Limb (tissue), 2 donors: ENCODE measurements around the gene GBX2.
A peak's percentile ranks its signal among the peaks of the same experiment; 100 is the strongest.

Experiments used
- DNase-seq, 2 donors: peaks; one replicate each; pipeline ENCODE4 v3.0.0-alpha.2; 2016; ENCODE audit errors: extremely low spot score in 2 of 2

Gene GBX2

GRCh38 chr2:236168110-236169080, at the start of gene GBX2:
GBX2 (minus strand) TSS chr2:236168386; CDS start chr2:236167971, 415 bp downstream.
- DNase-seq: peak; percentile 58 to 90

- DNase-seq: no peak
Measured at GRCh38 chr2:236217926-236218325, 49.7 kb upstream of the GBX2 start.

DNA sequence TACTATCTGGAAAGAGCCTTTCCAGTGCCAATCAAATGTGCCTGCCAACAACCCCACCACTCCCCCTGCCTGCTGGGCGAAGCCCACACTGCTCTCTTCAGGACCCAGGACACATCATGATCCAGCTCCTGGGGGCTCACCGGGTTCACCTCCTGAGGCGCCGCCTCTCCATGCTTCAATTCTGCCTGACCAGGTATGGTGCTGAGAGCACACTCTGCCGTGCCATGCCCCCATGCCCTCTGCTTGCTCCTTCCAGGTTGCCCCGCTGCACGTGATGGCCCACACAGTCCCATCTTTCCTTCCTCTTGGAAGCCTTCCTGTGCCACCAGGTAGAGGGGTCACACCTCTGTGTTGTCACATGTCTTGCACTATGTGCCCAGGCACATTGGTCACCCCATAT, 48.5 kb upstream of the GBX2 start:
- DNase-seq: no peak

- DNase-seq: no peak
Measured at GRCh38 chr2:236215761-236216333, 47.7 kb upstream of the GBX2 start.

DNA sequence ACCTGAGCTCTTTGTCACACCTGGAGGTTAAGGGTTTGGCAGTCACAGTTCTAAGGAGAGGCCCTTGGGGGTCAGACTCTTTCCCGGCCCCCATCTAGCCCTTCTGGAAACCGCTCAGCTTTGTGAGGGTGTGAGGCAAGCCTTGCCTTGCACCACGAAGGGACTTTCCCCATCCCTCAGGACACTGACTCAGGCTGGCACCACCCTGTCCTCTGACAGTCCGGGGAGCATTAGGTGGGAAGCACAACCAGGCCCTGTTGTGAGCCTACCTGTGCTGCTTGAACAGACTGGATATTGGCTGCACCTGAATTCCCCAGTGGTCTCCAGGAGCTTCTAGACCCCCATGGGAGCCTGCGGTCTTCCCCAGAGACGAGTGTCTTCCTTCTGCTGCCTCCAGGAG, 47.0 kb upstream of the GBX2 start:
- no peak for DNase-seq

DNA sequence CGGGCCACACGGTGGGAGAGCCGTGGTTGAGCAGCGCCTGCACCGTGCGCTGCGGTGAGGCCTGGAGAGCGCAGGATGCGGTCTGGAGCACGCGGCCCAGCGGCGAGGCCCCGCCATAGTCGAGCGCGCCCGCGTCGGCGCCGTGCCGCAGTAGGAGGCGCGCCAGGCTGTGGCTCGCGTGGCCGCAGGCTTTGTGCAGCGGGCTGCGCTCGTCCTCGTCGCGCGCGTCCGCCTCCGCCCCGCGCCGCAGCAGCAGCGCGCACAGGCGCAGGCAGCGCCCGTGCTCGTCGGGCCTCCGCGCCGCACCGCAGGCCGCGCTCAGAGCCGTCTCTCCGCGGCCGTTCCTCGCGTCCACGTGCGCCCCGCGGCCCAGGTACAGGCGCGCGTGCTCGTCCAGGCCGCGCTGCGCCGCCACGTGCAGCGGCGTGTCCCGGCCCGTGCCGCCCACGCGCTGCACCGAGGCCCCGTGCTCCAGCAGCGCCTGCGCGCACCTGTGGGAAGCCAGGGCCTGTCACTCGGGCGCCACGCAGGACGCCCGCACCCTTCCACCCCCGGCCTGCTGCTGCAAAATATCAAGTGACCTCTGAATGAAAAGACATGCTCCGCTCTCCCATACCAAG, 46.3 kb upstream of the GBX2 start:
- no peak for DNase-seq

DNA sequence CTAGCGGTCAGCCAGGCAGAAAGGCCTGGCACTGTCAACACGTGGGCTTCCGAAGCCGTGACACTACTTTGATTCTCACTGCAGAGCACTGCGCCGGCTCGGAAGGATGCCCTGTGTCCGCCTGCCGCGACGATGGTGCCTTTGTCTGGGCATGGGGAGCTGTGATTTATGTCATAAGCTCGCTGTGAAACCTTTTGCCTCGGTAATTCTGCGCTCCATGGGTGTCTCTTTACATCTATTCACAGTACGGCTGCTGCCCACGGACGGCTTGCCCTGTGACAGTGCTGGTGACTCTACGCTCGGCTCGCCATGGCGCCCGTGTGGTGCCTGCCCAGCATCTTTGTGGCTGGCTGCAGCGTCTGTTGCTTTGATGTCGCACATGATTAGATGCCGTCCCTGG, 43.1 kb upstream of the GBX2 start:
- DNase-seq: no peak

DNA sequence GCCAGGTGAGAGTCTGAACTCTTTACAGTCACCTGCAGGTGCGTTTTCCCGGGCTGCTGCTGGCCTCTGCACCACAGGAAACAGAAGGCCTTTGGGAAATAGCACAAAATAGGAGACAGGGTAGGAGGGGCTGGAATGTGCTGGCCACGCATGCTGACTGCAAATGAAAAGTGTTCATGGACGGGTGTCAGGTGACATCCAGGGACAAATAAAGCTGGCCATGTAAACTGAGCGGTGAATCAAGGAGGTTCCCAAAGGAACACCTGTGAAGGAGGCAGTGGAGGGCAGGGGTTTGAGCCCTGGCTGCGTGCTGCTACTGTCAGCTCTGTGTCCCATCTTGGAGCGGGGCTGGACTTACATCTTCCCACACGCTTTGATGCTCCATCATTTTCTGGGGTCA, 42.4 kb upstream of the GBX2 start:
- DNase-seq: no peak

DNA sequence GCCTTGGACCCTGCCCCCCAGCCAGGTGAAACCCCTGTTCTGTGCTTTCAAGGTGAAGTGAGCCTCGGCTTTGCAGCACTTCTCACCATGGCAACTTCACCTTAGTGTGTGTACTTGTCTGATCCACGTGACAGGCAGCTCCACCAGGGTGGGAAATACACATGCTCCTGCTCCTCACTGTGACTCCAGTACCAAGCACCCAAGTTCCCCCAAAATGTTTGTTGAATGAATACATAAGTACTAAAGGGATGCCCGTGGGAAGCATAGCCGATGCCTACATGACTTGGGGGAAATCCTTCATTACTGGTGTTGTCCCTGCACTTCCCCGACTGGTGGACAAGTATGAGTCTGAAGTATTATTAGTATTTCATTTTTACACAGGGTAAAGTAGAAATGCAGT, 41.8 kb upstream of the GBX2 start:
- DNase-seq: no peak

- DNase-seq: no peak
Measured at GRCh38 chr2:236209535-236209934, 41.3 kb upstream of the GBX2 start.

GRCh38 chr2:236208019-236208926, 40.1 kb upstream of the GBX2 start:
- DNase-seq: no peak

GRCh38 chr2:236207472-236207871, 39.3 kb upstream of the GBX2 start:
- no peak for DNase-seq

GRCh38 chr2:236205867-236206645, 37.9 kb upstream of the GBX2 start:
- no peak for DNase-seq

GRCh38 chr2:236204953-236205352, 36.8 kb upstream of the GBX2 start:
- no peak for DNase-seq

DNA sequence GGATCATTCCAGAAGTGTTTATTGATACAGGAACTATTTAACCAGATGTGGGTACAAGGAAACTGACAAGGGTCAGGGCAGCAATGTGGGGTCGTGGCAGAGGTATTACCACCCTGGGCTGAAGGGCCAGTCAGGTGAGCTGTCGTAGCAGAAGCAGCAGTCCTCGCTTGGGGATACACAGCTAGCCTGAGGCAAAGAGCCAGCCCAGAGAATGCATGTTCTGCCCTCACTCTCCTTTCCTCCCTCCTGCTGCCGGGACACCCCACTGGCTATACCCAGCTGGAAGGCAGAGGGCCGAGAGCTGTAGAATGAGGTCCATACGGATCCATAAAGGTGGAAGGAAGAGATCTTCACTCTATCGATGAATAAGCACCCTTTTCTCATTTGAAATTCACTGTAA, 32.2 kb upstream of the GBX2 start:
- DNase-seq: no peak

DNA sequence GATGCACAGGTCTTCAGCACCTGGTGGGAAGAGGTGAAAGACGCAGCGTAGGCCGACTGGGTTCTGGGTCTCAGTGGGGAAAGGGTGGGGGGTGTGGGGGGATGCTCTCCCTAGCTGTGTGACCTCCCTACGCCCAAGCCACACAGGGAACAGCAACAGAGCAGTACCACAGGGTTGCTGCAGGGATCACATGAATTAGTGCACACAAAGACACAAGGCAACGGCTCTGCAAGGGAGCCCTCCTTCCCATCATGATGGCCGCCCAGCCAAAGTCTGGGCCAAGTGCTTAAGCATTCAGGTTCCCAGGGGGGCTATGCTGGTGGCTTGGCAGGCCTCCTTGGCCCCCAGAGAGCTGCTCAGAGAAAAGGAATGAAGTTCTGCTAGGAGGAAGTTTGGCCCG, 28.2 kb upstream of the GBX2 start:
- DNase-seq: no peak

GRCh38 chr2:236195726-236196125, 27.5 kb upstream of the GBX2 start:
- DNase-seq: no peak

GRCh38 chr2:236194786-236195185, 26.6 kb upstream of the GBX2 start:
- DNase-seq: no peak

DNA sequence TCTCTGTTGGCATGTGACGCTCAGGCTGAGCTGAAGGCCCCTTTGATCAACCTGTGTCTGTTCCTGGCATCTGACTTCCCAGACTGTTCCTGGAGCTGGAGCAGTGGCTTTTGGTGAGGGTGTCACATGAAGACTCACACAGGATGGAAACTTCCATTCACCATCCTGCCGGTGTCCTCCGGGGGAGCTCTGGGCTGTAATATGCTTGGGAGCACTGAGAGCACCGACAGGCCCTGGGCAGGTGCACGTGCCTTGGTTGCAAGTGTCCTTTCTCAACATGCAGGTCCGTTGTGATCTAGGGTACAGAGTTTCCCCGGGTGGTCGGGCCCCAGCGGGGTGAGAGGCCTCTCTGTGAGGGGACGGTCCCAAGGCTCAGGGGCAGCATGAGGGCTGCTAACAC, 24.8 kb upstream of the GBX2 start:
- no peak for DNase-seq

- DNase-seq: no peak
Measured at GRCh38 chr2:236190674-236191073, 22.5 kb upstream of the GBX2 start.

DNA sequence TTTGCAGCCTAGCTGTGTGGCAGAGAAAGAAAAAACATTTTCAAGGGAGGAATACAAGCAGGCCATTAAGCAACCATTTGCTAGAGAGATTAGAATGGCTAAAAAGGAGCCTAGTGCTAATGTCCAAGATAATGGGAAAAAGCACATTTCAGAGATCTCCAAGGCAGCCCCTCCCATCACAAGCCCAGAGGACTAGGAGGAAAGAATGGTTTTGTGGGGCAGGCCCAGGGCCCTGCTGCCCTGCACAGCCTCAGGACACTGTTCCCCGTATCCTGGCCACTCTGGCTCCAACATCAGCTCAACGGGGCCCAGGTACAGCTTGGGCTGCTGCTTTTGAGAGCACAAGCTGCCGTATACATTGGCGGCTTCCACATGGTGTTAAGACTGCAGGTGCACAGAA, 16.5 kb upstream of the GBX2 start:
- no peak for DNase-seq
